Endothelial cell of umbilical vein (primary cell): Measurements from ENCODE around the gene VPS36. TPM values are rescaled to one million over a fixed set of nuclear protein-coding genes. Genes with fewer than 3 reads are reported as not detected.
A peak's percentile ranks its signal among the peaks of the same experiment; 100 is the strongest.

Experiments used
- BruUV-seq: library from RNA; stranded (reverse); fragments of 400-500 nt; replicated peaks from 2 replicates; lab custom pipeline; 2021; lab: Mats Ljungman, UMichigan
- CTCF ChIA-PET: fragments of 300-600, 350-600 bp; sonication (Branson Sonifier 250); formaldehyde crosslinking; loops from one replicate; lab custom pipeline; 2021; ENCODE audit warnings: antibody characterized with exemption, inconsistent platforms; lab: Charles Lee
- POLR2A ChIA-PET: fragments of 300-600, 350-600 bp; sonication (Branson Sonifier 250); formaldehyde crosslinking; loops from one replicate; lab custom pipeline; 2021; ENCODE audit warnings: antibody characterized with exemption, inconsistent platforms; lab: Charles Lee
- DNase-seq: peaks from one replicate; pipeline ENCODE4 v3.0.0-alpha.2; 2011; ENCODE audit warnings: low read depth, low spot score
- FAIRE-seq: peaks from 2 replicates; lab custom pipeline; 2011; peaks lifted over from hg19 to GRCh38; lab: Jason Lieb, UNC
- H2AFZ ChIP-seq: 2 replicates; pipeline ENCODE4 v1.6.0; 2012; ENCODE audit warnings: low read depth, low read length, control low read depth, inconsistent platforms
- H3K27ac ChIP-seq: 2 replicates; pipeline ENCODE4 v1.5.1; 2011; ENCODE audit warnings: low read depth, mild to moderate bottlenecking, control low read depth, low read length, moderate library complexity; ENCODE audit not compliant: insufficient read depth
- H3K27me3 ChIP-seq, 2 experiments: 2 replicates each; pipeline versions ENCODE4 v1.6.0 to v1.6.1; 2011; ENCODE audit warnings: low read length in 2 of 2, mixed read lengths in 1 of 2; ENCODE audit not compliant: control insufficient read depth in 2 of 2, insufficient read depth in 2 of 2
- H3K36me3 ChIP-seq, 2 experiments: 2 replicates in 1 of 2; 3 replicates in 1 of 2; pipeline ENCODE4 v1.5.1; 2011; ENCODE audit warnings: low read length in 2 of 2, mild to moderate bottlenecking in 1 of 2, moderate library complexity in 1 of 2; ENCODE audit not compliant: control insufficient read depth in 2 of 2, insufficient read depth in 2 of 2; ENCODE audit errors: extremely low read depth in 1 of 2
- H3K4me1 ChIP-seq: 3 replicates; pipeline ENCODE4 v1.5.1; 2011; ENCODE audit warnings: mild to moderate bottlenecking, low read length; ENCODE audit not compliant: control insufficient read depth, insufficient read depth; ENCODE audit errors: extremely low read depth
- H3K4me2 ChIP-seq: 2 replicates; pipeline ENCODE4 v1.6.1; 2011; ENCODE audit warnings: low read length, control low read depth, mixed read lengths; ENCODE audit not compliant: insufficient read depth
- H3K4me3 ChIP-seq, 3 experiments: fragments of 200-600 bp in 1 of 3; sonication (generic), shearing (Covaris generic) in 1 of 3; replicated peaks in 1 of 3; 2 replicates each; pipeline ENCODE4 v1.5.1; 2011 to 2016; ENCODE audit warnings: control low read depth in 3 of 3, low read length in 3 of 3, mild to moderate bottlenecking in 2 of 3, inconsistent platforms in 1 of 3, low read depth in 1 of 3, moderate library complexity in 1 of 3; ENCODE audit not compliant: insufficient read depth in 1 of 3
- H3K79me2 ChIP-seq: 2 replicates; pipeline ENCODE4 v1.6.0; 2012; ENCODE audit warnings: low read length, inconsistent platforms; ENCODE audit not compliant: control insufficient read depth, insufficient read depth
- H3K9ac ChIP-seq: replicated peaks from 2 replicates; pipeline ENCODE3; 2011; ENCODE audit warnings: low read length, control low read depth; ENCODE audit not compliant: insufficient read depth; ENCODE audit errors: extremely low read depth
- H3K9me1 ChIP-seq: replicated peaks from 3 replicates; pipeline ENCODE4 v1.6.0; 2011; ENCODE audit warnings: mild to moderate bottlenecking, low read length; ENCODE audit not compliant: control insufficient read depth, insufficient read depth; ENCODE audit errors: extremely low read depth
- H3K9me3 ChIP-seq: replicated peaks from 2 replicates; pipeline ENCODE4 v1.5.1; 2012; ENCODE audit warnings: low read length, inconsistent platforms; ENCODE audit not compliant: control insufficient read depth, insufficient read depth
- H4K20me1 ChIP-seq: replicated peaks from 2 replicates; pipeline ENCODE3; 2011; ENCODE audit warnings: mild to moderate bottlenecking, low read length; ENCODE audit not compliant: control insufficient read depth, insufficient read depth; ENCODE audit errors: extremely low read depth
- EZH2 ChIP-seq: IDR thresholded peaks from 2 replicates; pipeline ENCODE4 v1.6.1; 2012; ENCODE audit warnings: borderline replicate concordance, low read depth, mild to moderate bottlenecking, moderate library complexity, low read length, inconsistent platforms; ENCODE audit not compliant: severe bottlenecking
- FOS ChIP-seq: IDR thresholded peaks from 2 replicates; pipeline ENCODE4 v1.6.1; 2011; ENCODE audit warnings: mild to moderate bottlenecking, low read length, moderate library complexity, borderline replicate concordance; ENCODE audit not compliant: insufficient read depth
- GATA2 ChIP-seq: IDR thresholded peaks from 2 replicates; pipeline ENCODE4 v1.7.0; 2011; ENCODE audit warnings: low read depth, mild to moderate bottlenecking, moderate library complexity, mixed read lengths, low read length; ENCODE audit not compliant: insufficient read length, insufficient read depth
- JUN ChIP-seq: IDR thresholded peaks from 2 replicates; pipeline ENCODE4 v1.6.1; 2011; ENCODE audit warnings: borderline replicate concordance, low read depth; ENCODE audit not compliant: insufficient read length, insufficient read depth
- MAX ChIP-seq: IDR thresholded peaks from 2 replicates; pipeline ENCODE4 v1.6.1; 2011; ENCODE audit not compliant: insufficient read depth, insufficient read length
- MYC ChIP-seq: IDR thresholded peaks from one replicate; pipeline ENCODE4 v1.6.1; 2011; ENCODE audit warnings: mild to moderate bottlenecking, low read depth, low read length
- POLR2A ChIP-seq: IDR thresholded peaks from 2 replicates; pipeline ENCODE4 v1.6.1; 2012; ENCODE audit warnings: low read depth, mild to moderate bottlenecking, control low read depth, low read length
- dilution Hi-C: fragments of 300-500 bp; cut with MboI; formaldehyde crosslinking; loops from one replicate; pipeline ENCODE4 v1.15.0; 2019; ENCODE audit warnings: low sequenced_read_pairs; ENCODE audit not compliant: extremely low pct_ligation_motif_present
- intact Hi-C: fragments of 100-400 bp; cut with micrococcal nuclease; formaldehyde crosslinking; loops from one replicate; pipeline ENCODE4 v1.10.0; 2022
- polyA plus RNA-seq, 4 experiments: library from polyadenylated mRNA; depleted of rRNA in 3 of 4; stranded (reverse) in 3 of 4; unstranded in 1 of 4; fragments of >200 nt; gene quantifications; 2 replicates each; pipeline versions ENCODE4 v1.2.1 to v1.2.3, GENCODE V29; 2011 to 2012; ENCODE audit warnings: missing spikeins in 1 of 4
- total RNA-seq: library from RNA; stranded (reverse); gene quantifications from 2 replicates; pipeline ENCODE4 v1.2.3, GENCODE V29; 2021

The VPS36 gene
- total and polyA plus RNA-seq, 2 donors (not counting 3 experiments of a cell fraction or from before 2014, with no cell fraction given): 14.3 to 32.3 TPM

- no peak for DNase-seq
- Histone ChIP-seq H3K27ac (no peak overlapping the region), H3K36me3 (peaks cover 0 to under 1% of the 10 kb centered on the region in 2 experiments), H3K9ac (no peak overlapping the region), H3K4me3 (no peak overlapping the region), H3K9me1 (no peaks in the 10 kb centered on the region), H2AFZ (no peak overlapping the region), H3K4me2 (no peak overlapping the region), H3K27me3 (no peaks in the 10 kb centered on the region), H3K9me3 (no peaks in the 10 kb centered on the region), H3K4me1 (peaks cover 37% of the 10 kb centered on the region), H3K79me2 (peaks cover 42% of the 10 kb centered on the region), H4K20me1 (no peaks in the 10 kb centered on the region)
- intact Hi-C loops: loop anchor here (10.0 kb wide), 2 partner anchors 298 to 648 kb away; partner anchors contain the start of genes DHRS12 and NEK3
- no TSS peak for BruUV-seq
- CTCF ChIA-PET: interaction anchor here (1.6 kb wide), 1 partner anchor 357 kb away, joined by 3 read pairs; no protein-coding TSS in a partner anchor
- no peak for FAIRE-seq
- POLR2A ChIA-PET: no interaction called here
- TF ChIP-seq POLR2A (no peak), MYC (no peak), MAX (no peak), GATA2 (no peak), FOS (no peak), JUN (no peak)
- dilution Hi-C loops: no loop called here
Observed at GRCh38 chr13:52452470-52452869, 2.0 kb upstream of the VPS36 start.

GRCh38 chr13:52451135-52451804, 836 bp upstream of the VPS36 start:
- no peak for FAIRE-seq
- Histone ChIP-seq H3K9ac (no peak overlapping the region), H3K9me3 (no peaks in the 10 kb centered on the region), H3K9me1 (no peaks in the 10 kb centered on the region), H3K4me2 (peak overlapping the region; percentile 32), H4K20me1 (no peaks in the 10 kb centered on the region), H2AFZ (no peak overlapping the region), H3K36me3 (peaks cover 0 to 3% of the 10 kb centered on the region in 2 experiments), H3K27ac (no peak overlapping the region), H3K27me3 (no peaks in the 10 kb centered on the region), H3K79me2 (peaks cover 39% of the 10 kb centered on the region), H3K4me1 (peaks cover 29% of the 10 kb centered on the region), H3K4me3 (no peak overlapping the region)
- BruUV-seq: no TSS peak
- POLR2A ChIA-PET: interaction anchor here (0.5 to 4.0 kb wide), 3 partner anchors 47 to 255 kb away, joined by 4 to 16 read pairs (median 4); partner anchors contain the start of gene THSD1
- DNase-seq: no peak
- dilution Hi-C loops (no loop called here), intact Hi-C loops (loop anchor here (2.0 to 10.0 kb wide), 3 partner anchors 256 to 646 kb away; partner anchors contain the start of genes DHRS12 and NEK3)
- TF ChIP-seq GATA2 (no peak), EZH2 (no peak), FOS (no peak)
- CTCF ChIA-PET: interaction anchor here (0.6 to 5.4 kb wide), 58 partner anchors 8 to 702 kb away, joined by 3 to 210 read pairs (median 6); partner anchors contain the start of genes ALG11, SUGT1 and THSD1
